HG02938 (cell line): ENCODE measurements around the gene DCST1.

Experiments used
- ATAC-seq: cut with Tn5 transposase; IDR thresholded peaks from one replicate; pipeline ENCODE4 v1.9.1; 2021; ENCODE audit warnings: mild to moderate bottlenecking, moderate library complexity; ENCODE audit not compliant: unreplicated experiment

Gene DCST1

GRCh38 chr1:155083865-155084721 lies 50.5 kb downstream of the DCST1 start:
- ATAC-seq, result no peak

GRCh38 chr1:155084722-155085503 lies 51.3 kb downstream of the DCST1 start:
- ATAC-seq, result peak; percentile 74

- ATAC-seq, result no peak
Measured at GRCh38 chr1:155085504-155086127, 52.0 kb downstream of the DCST1 start.

GRCh38 chr1:155086128-155086741 lies 52.6 kb downstream of the DCST1 start:
- no peak for ATAC-seq

- no peak for ATAC-seq
Measured at GRCh38 chr1:155086856-155087535, 53.4 kb downstream of the DCST1 start.

- ATAC-seq, result no peak
Measured at GRCh38 chr1:155091071-155092051, 57.7 kb downstream of the DCST1 start.

- no peak for ATAC-seq
Measured at GRCh38 chr1:155092131-155092530, 58.5 kb downstream of the DCST1 start.

GRCh38 chr1:155092641-155093040 lies 59.0 kb downstream of the DCST1 start:
- no peak for ATAC-seq

- ATAC-seq, result no peak
Measured at GRCh38 chr1:155093911-155094621, 60.4 kb downstream of the DCST1 start.

- no peak for ATAC-seq
Measured at GRCh38 chr1:155094622-155094948, 61.0 kb downstream of the DCST1 start.

GRCh38 chr1:155099331-155099730 lies 65.7 kb downstream of the DCST1 start:
- no peak for ATAC-seq
